Measurements from ENCODE around the gene SLC48A1. TPM values are rescaled to one million over a fixed set of nuclear protein-coding genes. Genes with fewer than 3 reads are reported as not detected.

Gene SLC48A1
- polyA plus RNA-seq, 1 of the 3 experiments (the other 2 are of a cell fraction): 7.3 TPM

GRCh38 chr12:47822401-47822800, 49.4 kb downstream of the SLC48A1 start:
- H3K9ac ChIP-seq: no peak overlapping the region
- H2AFZ ChIP-seq (ENCODE audit: low read depth): no peak overlapping the region
- H3K4me3 ChIP-seq (ENCODE audit: low read depth in 2 of 2, low read length in 1 of 2): no peak overlapping the region
- no peaks in the 10 kb centered on the region for H3K36me3 ChIP-seq (replicated peaks in 1 of 2; ENCODE audit: control insufficient read depth in 1 of 2, insufficient read depth in 2 of 2, low read length in 1 of 2)
- H3K79me2 ChIP-seq (ENCODE audit: insufficient read depth): peaks cover 35% of the 10 kb centered on the region
- TF ChIP-seq, protein P1, sequence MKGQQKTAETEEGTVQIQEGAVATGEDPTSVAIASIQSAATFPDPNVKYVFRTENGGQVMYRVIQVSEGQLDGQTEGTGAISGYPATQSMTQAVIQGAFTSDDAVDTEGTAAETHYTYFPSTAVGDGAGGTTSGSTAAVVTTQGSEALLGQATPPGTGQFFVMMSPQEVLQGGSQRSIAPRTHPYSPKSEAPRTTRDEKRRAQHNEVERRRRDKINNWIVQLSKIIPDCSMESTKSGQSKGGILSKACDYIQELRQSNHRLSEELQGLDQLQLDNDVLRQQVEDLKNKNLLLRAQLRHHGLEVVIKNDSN (IDR thresholded peaks at IDR 0.05; ENCODE audit: borderline replicate concordance, low read depth): no peak
- no peak for TF ChIP-seq FOSL2 (IDR thresholded peaks at IDR 0.05; ENCODE audit: borderline replicate concordance, low read depth)
- no peak for TF ChIP-seq RCOR1 (IDR thresholded peaks at IDR 0.05; ENCODE audit: low read length)
- TF ChIP-seq IRF3 (IDR thresholded peaks at IDR 0.05; ENCODE audit: low read depth, low read length): no peak
- TF ChIP-seq CHD2 (IDR thresholded peaks at IDR 0.05; ENCODE audit: low read length, partially characterized antibody): no peak
- no peak for TF ChIP-seq RFX5 (IDR thresholded peaks at IDR 0.05; ENCODE audit: low read length)
- TF ChIP-seq, protein P2, sequence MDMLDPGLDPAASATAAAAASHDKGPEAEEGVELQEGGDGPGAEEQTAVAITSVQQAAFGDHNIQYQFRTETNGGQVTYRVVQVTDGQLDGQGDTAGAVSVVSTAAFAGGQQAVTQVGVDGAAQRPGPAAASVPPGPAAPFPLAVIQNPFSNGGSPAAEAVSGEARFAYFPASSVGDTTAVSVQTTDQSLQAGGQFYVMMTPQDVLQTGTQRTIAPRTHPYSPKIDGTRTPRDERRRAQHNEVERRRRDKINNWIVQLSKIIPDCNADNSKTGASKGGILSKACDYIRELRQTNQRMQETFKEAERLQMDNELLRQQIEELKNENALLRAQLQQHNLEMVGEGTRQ (IDR thresholded peaks at IDR 0.05; ENCODE audit: borderline replicate concordance, low read depth, low read length): no peak
- TF ChIP-seq NFIC (IDR thresholded peaks at IDR 0.05; ENCODE audit: borderline replicate concordance): no peak
- TF ChIP-seq, protein P3, sequence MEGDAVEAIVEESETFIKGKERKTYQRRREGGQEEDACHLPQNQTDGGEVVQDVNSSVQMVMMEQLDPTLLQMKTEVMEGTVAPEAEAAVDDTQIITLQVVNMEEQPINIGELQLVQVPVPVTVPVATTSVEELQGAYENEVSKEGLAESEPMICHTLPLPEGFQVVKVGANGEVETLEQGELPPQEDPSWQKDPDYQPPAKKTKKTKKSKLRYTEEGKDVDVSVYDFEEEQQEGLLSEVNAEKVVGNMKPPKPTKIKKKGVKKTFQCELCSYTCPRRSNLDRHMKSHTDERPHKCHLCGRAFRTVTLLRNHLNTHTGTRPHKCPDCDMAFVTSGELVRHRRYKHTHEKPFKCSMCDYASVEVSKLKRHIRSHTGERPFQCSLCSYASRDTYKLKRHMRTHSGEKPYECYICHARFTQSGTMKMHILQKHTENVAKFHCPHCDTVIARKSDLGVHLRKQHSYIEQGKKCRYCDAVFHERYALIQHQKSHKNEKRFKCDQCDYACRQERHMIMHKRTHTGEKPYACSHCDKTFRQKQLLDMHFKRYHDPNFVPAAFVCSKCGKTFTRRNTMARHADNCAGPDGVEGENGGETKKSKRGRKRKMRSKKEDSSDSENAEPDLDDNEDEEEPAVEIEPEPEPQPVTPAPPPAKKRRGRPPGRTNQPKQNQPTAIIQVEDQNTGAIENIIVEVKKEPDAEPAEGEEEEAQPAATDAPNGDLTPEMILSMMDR (IDR thresholded peaks at IDR 0.05): no peak
- no peak for TF ChIP-seq YY1 (IDR thresholded peaks at IDR 0.05; ENCODE audit: low read depth)
- no peak for TF ChIP-seq POLR2AphosphoS5 (IDR thresholded peaks at IDR 0.05; ENCODE audit: low read depth, low read length)
- TF ChIP-seq, protein P4, sequence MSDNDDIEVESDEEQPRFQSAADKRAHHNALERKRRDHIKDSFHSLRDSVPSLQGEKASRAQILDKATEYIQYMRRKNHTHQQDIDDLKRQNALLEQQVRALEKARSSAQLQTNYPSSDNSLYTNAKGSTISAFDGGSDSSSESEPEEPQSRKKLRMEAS (IDR thresholded peaks at IDR 0.05; ENCODE audit: low read depth): no peak
- peaks cover 13% of the 10 kb centered on the region for H4K20me1 ChIP-seq (ENCODE audit: insufficient read depth)
- no peak for DNase-seq
- H3K9me3 ChIP-seq: no peaks in the 10 kb centered on the region
- ChIA-PET CTCF (interaction anchor here (0.7 to 7.3 kb wide), 5 partner anchors 9 to 80 kb away, joined by 3 to 59 read pairs (median 3); no protein-coding TSS in a partner anchor), POLR2A (no interaction called here)
- H3K9me2 ChIP-seq: no peaks in the 10 kb centered on the region
- peaks cover 9% of the 10 kb centered on the region for H3F3A ChIP-seq (replicated peaks; ENCODE audit: insufficient read depth)
- WGBS (ENCODE audit: low lambda C conversion rate): 68% methylated on average over 2 of the region's 2 CpGs
- no peaks in the 10 kb centered on the region for H3K27me3 ChIP-seq (ENCODE audit: insufficient read depth)
- no peak overlapping the region for H3K27ac ChIP-seq (ENCODE audit: low read depth in 2 of 2, low read length in 1 of 2)
- H3K4me1 ChIP-seq (ENCODE audit: control insufficient read depth in 1 of 2, insufficient read depth in 2 of 2, low read depth in 1 of 2, low read length in 1 of 2): peaks cover 27% of the 10 kb centered on the region in 2 experiments; a peak in 3 of 4 replicates
- no peak overlapping the region for H3K4me2 ChIP-seq

All from SK-N-SH (cell line).